ENCODE results near the gene EXD1.

- no peak for TF ChIP-seq CTCF (IDR thresholded peaks at IDR 0.05)
- TF ChIP-seq POLR2A (IDR thresholded peaks at IDR 0.05), result no peak
These were observed 90.9 kb downstream of the EXD1 start for GRCh38 chr15:41139619-41140018.

All from esophagus squamous epithelium (tissue), 4 donors.